GM20000 (cell line): Measurements from ENCODE around the gene CST6.

Experiments used
- DNase-seq: peaks from one replicate; pipeline ENCODE4 v3.0.0; 2012; ENCODE audit warnings: low spot score
- TF ChIP-seq, protein P1 (sequence below): IDR thresholded peaks from 2 replicates; pipeline ENCODE4 v1.5.1; 2012; ENCODE audit warnings: mild to moderate bottlenecking, control low read depth; ENCODE audit errors: extremely low read depth, missing control alignments

The CST6 gene

GRCh38 chr11:66032957-66033735 is 21.3 kb downstream of the CST6 start:
- DNase-seq: no peak
- TF ChIP-seq, protein P1, sequence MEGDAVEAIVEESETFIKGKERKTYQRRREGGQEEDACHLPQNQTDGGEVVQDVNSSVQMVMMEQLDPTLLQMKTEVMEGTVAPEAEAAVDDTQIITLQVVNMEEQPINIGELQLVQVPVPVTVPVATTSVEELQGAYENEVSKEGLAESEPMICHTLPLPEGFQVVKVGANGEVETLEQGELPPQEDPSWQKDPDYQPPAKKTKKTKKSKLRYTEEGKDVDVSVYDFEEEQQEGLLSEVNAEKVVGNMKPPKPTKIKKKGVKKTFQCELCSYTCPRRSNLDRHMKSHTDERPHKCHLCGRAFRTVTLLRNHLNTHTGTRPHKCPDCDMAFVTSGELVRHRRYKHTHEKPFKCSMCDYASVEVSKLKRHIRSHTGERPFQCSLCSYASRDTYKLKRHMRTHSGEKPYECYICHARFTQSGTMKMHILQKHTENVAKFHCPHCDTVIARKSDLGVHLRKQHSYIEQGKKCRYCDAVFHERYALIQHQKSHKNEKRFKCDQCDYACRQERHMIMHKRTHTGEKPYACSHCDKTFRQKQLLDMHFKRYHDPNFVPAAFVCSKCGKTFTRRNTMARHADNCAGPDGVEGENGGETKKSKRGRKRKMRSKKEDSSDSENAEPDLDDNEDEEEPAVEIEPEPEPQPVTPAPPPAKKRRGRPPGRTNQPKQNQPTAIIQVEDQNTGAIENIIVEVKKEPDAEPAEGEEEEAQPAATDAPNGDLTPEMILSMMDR: no peak

GRCh38 chr11:66035653-66036333 is 24.0 kb downstream of the CST6 start:
- peak; percentile 10 for DNase-seq
- TF ChIP-seq, protein P1: no peak

GRCh38 chr11:66036334-66036710 is 24.5 kb downstream of the CST6 start:
- DNase-seq: no peak

DNA sequence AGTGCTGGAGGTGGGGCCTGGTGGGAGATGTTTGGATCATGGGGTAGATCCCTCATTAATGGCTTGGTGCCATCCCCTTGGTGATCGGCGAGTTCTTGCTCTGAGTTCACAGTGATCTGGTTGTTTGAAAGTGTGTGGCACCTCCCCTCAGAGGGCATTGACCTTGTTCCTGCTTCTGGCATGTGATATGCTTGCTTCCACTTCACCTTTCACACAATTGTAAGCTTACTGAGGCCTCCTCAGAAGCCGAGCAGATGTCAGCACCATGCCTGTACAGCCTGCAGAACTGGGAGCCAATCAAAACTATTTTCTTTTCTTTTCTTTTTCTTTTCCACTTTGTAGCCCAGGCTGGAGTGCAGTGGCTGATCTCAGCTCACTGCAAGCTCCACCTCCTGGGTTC is 25.5 kb downstream of the CST6 start:
- DNase-seq: no peak
- TF ChIP-seq, protein P1: no peak

More at GRCh38 chr11:66036334-66036710, 24.5 kb downstream of the CST6 start:
- TF ChIP-seq, protein P1: no peak

DNA sequence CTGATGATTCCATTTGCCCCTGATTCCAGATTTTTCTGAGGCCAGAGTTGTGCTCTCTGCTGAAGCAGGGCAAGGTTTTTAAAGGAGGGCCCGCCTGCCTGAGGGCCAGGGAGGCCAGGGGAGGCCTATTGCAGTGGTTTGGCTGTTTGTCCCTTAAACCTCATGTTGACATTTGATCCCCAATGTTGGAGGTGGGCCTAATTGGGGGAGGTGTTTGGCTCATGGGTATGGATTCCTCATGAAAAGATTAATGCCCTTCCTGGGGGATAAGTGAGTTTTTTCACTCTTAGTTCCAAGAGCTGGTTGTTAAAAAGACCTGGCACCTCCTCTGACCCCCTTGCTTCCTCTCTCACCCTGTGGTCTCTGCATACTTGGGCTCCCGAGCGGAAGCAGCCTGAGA is 28.0 kb downstream of the CST6 start:
- TF ChIP-seq, protein P1: no peak

GRCh38 chr11:66042227-66042995 is 30.6 kb downstream of the CST6 start:
- TF ChIP-seq, protein P1: no peak
- no peak for DNase-seq

More for the DNA sequence above, 28.0 kb downstream of the CST6 start:
- no peak for DNase-seq
